Measurements from ENCODE around the gene NCKIPSD.

The NCKIPSD gene

DNA sequence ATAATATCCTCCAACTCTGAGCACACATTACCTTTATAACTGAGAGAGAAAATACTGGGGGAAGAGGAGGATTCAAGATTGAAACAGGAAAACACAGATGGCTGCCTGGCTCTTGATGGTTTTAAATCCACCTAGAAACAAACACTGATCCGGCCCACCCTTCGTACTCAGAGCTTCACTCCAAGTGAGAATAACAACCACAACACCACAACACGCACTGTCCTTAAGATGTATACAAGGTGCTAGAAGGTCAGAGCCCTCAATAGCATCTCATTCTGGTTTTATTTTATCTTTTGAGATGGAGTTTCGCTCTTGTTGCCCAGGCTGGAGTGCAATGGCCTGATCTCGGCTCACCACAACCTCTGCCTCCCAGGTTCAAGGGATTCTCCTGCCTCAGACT is 21.4 kb upstream of the NCKIPSD start:
- Histone ChIP-seq H3K4me1 (ENCODE audit: low read length) (no peaks in the 10 kb centered on the region), H3K36me3 (replicated peaks; ENCODE audit: insufficient read depth, low read length) (no peaks in the 10 kb centered on the region), H3K79me2 (ENCODE audit: low read length) (peaks cover 86% of the 10 kb centered on the region), H3K4me2 (ENCODE audit: low read depth, low read length) (no peak overlapping the region), H3K27me3 (replicated peaks; ENCODE audit: insufficient read depth, low read length) (no peaks in the 10 kb centered on the region), H3K27ac (ENCODE audit: low read length) (no peak overlapping the region), H3K9me2 (replicated peaks; ENCODE audit: insufficient read depth, low read length) (no peaks in the 10 kb centered on the region), H3F3A (ENCODE audit: insufficient read depth, low read length) (0 out of 2 replicates have a peak, but pooled peaks cover 4% of the 10 kb centered on the region), H3K9me3 (replicated peaks; ENCODE audit: insufficient read depth, low read length) (no peaks in the 10 kb centered on the region), H4K20me1 (ENCODE audit: insufficient read depth, low read length) (no peaks in the 10 kb centered on the region), H3K9ac (ENCODE audit: low read length) (no peak overlapping the region), H2AFZ (ENCODE audit: low read length) (no peak overlapping the region), H3K4me3 (ENCODE audit: low read length) (no peak overlapping the region)
- no peak for TF ChIP-seq EZH2phosphoT487 (IDR thresholded peaks at IDR 0.05; ENCODE audit: low read length)
- no peak for DNase-seq

DNA sequence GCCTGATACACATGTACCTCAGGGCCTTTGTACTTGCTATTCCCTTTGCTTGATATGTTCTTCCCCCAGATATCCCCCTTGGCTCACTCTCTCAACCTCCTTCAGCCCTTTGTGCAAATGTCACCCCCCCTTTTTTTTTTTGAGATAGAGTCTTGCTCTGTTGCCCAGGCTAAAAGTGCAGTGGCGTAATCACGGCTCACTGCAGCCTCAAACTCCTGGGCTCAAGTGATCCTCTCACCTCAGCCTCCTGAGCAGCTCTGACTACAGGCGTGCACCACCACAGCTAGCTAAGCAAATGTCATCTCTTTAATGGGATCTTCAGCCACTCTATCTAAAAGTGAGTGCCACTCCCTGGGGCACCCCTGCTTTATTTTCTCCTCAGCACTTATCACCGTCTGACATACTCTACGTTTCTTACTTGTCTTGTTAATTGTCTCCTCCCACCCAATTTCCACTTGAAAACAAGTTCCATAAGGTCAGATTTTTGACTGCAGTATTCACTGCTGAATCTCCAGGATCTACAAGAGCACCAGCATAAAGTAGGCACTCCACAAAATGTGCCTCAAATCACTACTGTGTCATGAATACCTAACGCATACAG is 16.7 kb upstream of the NCKIPSD start:
- no peak overlapping the region for H3K4me3 ChIP-seq (ENCODE audit: low read length)
- H3K9ac ChIP-seq (ENCODE audit: low read length): no peak overlapping the region
- TF ChIP-seq EZH2phosphoT487 (IDR thresholded peaks at IDR 0.05; ENCODE audit: low read length): no peak
- TF ChIP-seq EZH2 (optimal IDR thresholded peaks at IDR 0.05; ENCODE audit: low read depth, low read length): no peak
- TF ChIP-seq, protein P1, sequence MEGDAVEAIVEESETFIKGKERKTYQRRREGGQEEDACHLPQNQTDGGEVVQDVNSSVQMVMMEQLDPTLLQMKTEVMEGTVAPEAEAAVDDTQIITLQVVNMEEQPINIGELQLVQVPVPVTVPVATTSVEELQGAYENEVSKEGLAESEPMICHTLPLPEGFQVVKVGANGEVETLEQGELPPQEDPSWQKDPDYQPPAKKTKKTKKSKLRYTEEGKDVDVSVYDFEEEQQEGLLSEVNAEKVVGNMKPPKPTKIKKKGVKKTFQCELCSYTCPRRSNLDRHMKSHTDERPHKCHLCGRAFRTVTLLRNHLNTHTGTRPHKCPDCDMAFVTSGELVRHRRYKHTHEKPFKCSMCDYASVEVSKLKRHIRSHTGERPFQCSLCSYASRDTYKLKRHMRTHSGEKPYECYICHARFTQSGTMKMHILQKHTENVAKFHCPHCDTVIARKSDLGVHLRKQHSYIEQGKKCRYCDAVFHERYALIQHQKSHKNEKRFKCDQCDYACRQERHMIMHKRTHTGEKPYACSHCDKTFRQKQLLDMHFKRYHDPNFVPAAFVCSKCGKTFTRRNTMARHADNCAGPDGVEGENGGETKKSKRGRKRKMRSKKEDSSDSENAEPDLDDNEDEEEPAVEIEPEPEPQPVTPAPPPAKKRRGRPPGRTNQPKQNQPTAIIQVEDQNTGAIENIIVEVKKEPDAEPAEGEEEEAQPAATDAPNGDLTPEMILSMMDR (IDR thresholded peaks at IDR 0.05; ENCODE audit: low read length): no peak
- no peaks in the 10 kb centered on the region for H3K4me1 ChIP-seq (ENCODE audit: low read length)
- no peaks in the 10 kb centered on the region for H3K27me3 ChIP-seq (replicated peaks; ENCODE audit: insufficient read depth, low read length)
- no peaks in the 10 kb centered on the region for H3K9me3 ChIP-seq (replicated peaks; ENCODE audit: insufficient read depth, low read length)
- H4K20me1 ChIP-seq (ENCODE audit: insufficient read depth, low read length): no peaks in the 10 kb centered on the region
- peaks cover 84% of the 10 kb centered on the region for H3K79me2 ChIP-seq (ENCODE audit: low read length)
- no peaks in the 10 kb centered on the region for H3K9me2 ChIP-seq (replicated peaks; ENCODE audit: insufficient read depth, low read length)
- H2AFZ ChIP-seq (ENCODE audit: low read length): no peak overlapping the region
- no peaks in the 10 kb centered on the region for H3K36me3 ChIP-seq (replicated peaks; ENCODE audit: insufficient read depth, low read length)
- no peaks in the 10 kb centered on the region for H3F3A ChIP-seq (ENCODE audit: insufficient read depth, low read length)
- no peak overlapping the region for H3K27ac ChIP-seq (ENCODE audit: low read length)
- DNase-seq: no peak
- no peak overlapping the region for H3K4me2 ChIP-seq (ENCODE audit: low read depth, low read length)

DNA sequence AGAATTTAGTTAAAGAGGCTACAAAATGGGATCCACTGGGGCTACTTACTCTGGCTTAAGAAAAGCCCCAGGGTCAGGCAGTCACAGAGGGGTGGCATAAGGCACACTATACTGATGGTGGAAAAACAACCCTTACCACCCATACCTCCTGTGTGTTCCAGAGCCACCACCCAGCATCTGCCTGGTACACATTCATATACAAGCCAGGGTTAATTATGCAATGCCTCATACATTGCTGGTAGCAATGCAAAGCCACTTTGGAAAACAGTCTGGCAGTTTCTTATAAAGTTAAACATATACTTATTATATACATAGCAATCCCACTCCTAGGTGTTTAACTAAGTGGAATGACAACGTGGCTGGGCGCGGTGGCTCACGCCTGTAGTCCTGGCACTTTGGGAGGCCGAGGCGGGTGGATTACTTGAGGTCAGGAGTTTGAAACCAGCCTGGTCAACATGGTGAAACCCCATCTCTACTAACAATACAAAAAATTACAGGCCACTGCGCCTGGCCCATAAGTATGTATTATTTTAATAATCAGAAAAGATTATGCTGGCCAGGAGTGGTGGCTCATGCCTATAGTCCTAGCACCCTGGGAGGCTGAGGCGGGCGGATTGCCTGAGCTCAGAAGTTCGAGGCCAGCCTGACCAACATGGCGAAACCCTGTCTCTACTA is 15.2 kb upstream of the NCKIPSD start:
- H3K27me3 ChIP-seq (replicated peaks; ENCODE audit: insufficient read depth, low read length): no peaks in the 10 kb centered on the region
- no peak overlapping the region for H3K27ac ChIP-seq (ENCODE audit: low read length)
- H4K20me1 ChIP-seq (ENCODE audit: insufficient read depth, low read length): no peaks in the 10 kb centered on the region
- no peaks in the 10 kb centered on the region for H3K9me2 ChIP-seq (replicated peaks; ENCODE audit: insufficient read depth, low read length)
- H3K4me3 ChIP-seq (ENCODE audit: low read length): no peak overlapping the region
- no peak for TF ChIP-seq EZH2phosphoT487 (IDR thresholded peaks at IDR 0.05; ENCODE audit: low read length)
- TF ChIP-seq EZH2 (optimal IDR thresholded peaks at IDR 0.05; ENCODE audit: low read depth, low read length): no peak
- TF ChIP-seq, protein P1 (IDR thresholded peaks at IDR 0.05; ENCODE audit: low read length): no peak
- no peaks in the 10 kb centered on the region for H3F3A ChIP-seq (ENCODE audit: insufficient read depth, low read length)
- DNase-seq: no peak
- no peak overlapping the region for H2AFZ ChIP-seq (ENCODE audit: low read length)
- H3K79me2 ChIP-seq (ENCODE audit: low read length): peaks cover 79% of the 10 kb centered on the region
- no peaks in the 10 kb centered on the region for H3K36me3 ChIP-seq (replicated peaks; ENCODE audit: insufficient read depth, low read length)
- no peak overlapping the region for H3K4me2 ChIP-seq (ENCODE audit: low read depth, low read length)
- no peaks in the 10 kb centered on the region for H3K4me1 ChIP-seq (ENCODE audit: low read length)
- H3K9me3 ChIP-seq (replicated peaks; ENCODE audit: insufficient read depth, low read length): no peaks in the 10 kb centered on the region
- no peak overlapping the region for H3K9ac ChIP-seq (ENCODE audit: low read length)

DNA sequence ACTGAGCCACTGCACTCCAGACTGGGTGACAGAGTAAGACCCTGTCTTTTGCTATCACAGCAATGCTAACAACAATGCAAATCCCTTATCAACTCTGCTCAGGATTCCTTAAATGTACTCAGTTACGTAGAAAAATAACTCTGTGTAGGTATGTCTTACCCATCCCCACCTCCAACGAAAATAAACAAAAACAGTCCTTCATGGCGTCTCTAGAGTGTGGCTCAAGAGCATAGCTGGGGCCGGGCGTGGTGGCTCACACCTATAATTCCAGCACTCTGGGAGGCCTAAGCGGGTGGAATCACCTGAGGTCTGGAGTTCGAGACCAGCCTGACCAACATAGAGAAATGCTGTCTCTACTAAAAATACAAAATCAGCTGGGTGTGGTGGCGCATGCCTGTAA is 13.2 kb upstream of the NCKIPSD start:
- Histone ChIP-seq H4K20me1 (ENCODE audit: insufficient read depth, low read length) (no peaks in the 10 kb centered on the region; the same call in 1 of the 2 replicates), H3K4me2 (ENCODE audit: low read depth, low read length) (no peak overlapping the region), H3K79me2 (ENCODE audit: low read length) (peaks cover 69% of the 10 kb centered on the region), H3K4me1 (ENCODE audit: low read length) (no peaks in the 10 kb centered on the region), H3K9me2 (replicated peaks; ENCODE audit: insufficient read depth, low read length) (no peaks in the 10 kb centered on the region), H3K27ac (ENCODE audit: low read length) (no peak overlapping the region), H3K4me3 (ENCODE audit: low read length) (no peak overlapping the region), H3K9ac (ENCODE audit: low read length) (no peak overlapping the region), H3F3A (ENCODE audit: insufficient read depth, low read length) (no peaks in the 10 kb centered on the region), H3K36me3 (replicated peaks; ENCODE audit: insufficient read depth, low read length) (no peaks in the 10 kb centered on the region), H3K27me3 (replicated peaks; ENCODE audit: insufficient read depth, low read length) (no peaks in the 10 kb centered on the region), H3K9me3 (replicated peaks; ENCODE audit: insufficient read depth, low read length) (no peaks in the 10 kb centered on the region), H2AFZ (ENCODE audit: low read length) (no peak overlapping the region)
- TF ChIP-seq EZH2 (optimal IDR thresholded peaks at IDR 0.05; ENCODE audit: low read depth, low read length): no peak
- TF ChIP-seq, protein P1 (IDR thresholded peaks at IDR 0.05; ENCODE audit: low read length): no peak
- no peak for TF ChIP-seq EZH2phosphoT487 (IDR thresholded peaks at IDR 0.05; ENCODE audit: low read length)
- no peak for DNase-seq
